HepG2 (cell line): ENCODE measurements around the gene EIF6. TPM values are rescaled to one million over a fixed set of nuclear protein-coding genes. Genes with fewer than 3 reads are reported as not detected.
A peak's percentile ranks its signal among the peaks of the same experiment; 100 is the strongest.

Source experiments
- ARID2 ChIP-seq: sonication (generic); formaldehyde crosslinking; IDR thresholded peaks from 2 replicates; pipeline ENCODE4 v1.8.1; 2022; ENCODE audit warnings: mild to moderate bottlenecking, missing genetic modification reagents, borderline replicate concordance
- CSRNP2 ChIP-seq: sonication (generic); formaldehyde crosslinking; conservative IDR thresholded peaks from 2 replicates; pipeline ENCODE4 v1.8.0; 2022; ENCODE audit warnings: low read depth, missing genetic modification reagents
- ELK4 ChIP-seq: sonication (generic); formaldehyde crosslinking; IDR thresholded peaks from 2 replicates; pipeline ENCODE4 v1.9.0; 2021; ENCODE audit warnings: missing genetic modification reagents, borderline replicate concordance
- FOSL1 ChIP-seq: sonication (generic); formaldehyde crosslinking; IDR thresholded peaks from 2 replicates; pipeline ENCODE4 v1.9.0; 2021; ENCODE audit warnings: missing genetic modification reagents, borderline replicate concordance
- HNF4A ChIP-seq: sonication (generic); formaldehyde crosslinking; IDR thresholded peaks from 2 replicates; pipeline ENCODE4 v1.4.0; 2020; ENCODE audit warnings: missing genetic modification reagents
- HNRNPUL1 ChIP-seq: fragments of 200-400 bp; formaldehyde crosslinking; IDR thresholded peaks from 2 replicates; pipeline ENCODE4 v1.6.1; 2017; ENCODE audit warnings: low read depth, mild to moderate bottlenecking, low read length, moderate library complexity
- HOXA3 ChIP-seq: sonication (generic); formaldehyde crosslinking; IDR thresholded peaks from 2 replicates; pipeline ENCODE4 v1.5.0; 2020; ENCODE audit warnings: missing genetic modification reagents
- KLF12 ChIP-seq: sonication (generic); formaldehyde crosslinking; IDR thresholded peaks from 2 replicates; pipeline ENCODE4 v1.4.0; 2020; ENCODE audit warnings: missing genetic modification reagents, borderline replicate concordance
- PHF8 ChIP-seq: sonication (generic); formaldehyde crosslinking; IDR thresholded peaks from 2 replicates; pipeline ENCODE4 v1.5.0; 2020; ENCODE audit warnings: missing genetic modification reagents
- PRDM10 ChIP-seq: sonication (generic); formaldehyde crosslinking; IDR thresholded peaks from 2 replicates; pipeline ENCODE4 v1.4.0; 2020; ENCODE audit warnings: low read depth, missing genetic modification reagents
- PTBP1 ChIP-seq: fragments of 200-400 bp; formaldehyde crosslinking; IDR thresholded peaks from 2 replicates; pipeline ENCODE4 v1.6.1; 2018; ENCODE audit warnings: low read length, low read depth; ENCODE audit not compliant: poor library complexity, severe bottlenecking
- RELA ChIP-seq: sonication (generic); formaldehyde crosslinking; IDR thresholded peaks from 2 replicates; pipeline ENCODE4 v1.4.0; 2020; ENCODE audit warnings: missing genetic modification reagents
- STAG1 ChIP-seq: sonication (generic); formaldehyde crosslinking; IDR thresholded peaks from 2 replicates; pipeline ENCODE4 v1.4.0; 2020; ENCODE audit warnings: missing genetic modification reagents
- TP53 ChIP-seq: sonication (generic); formaldehyde crosslinking; conservative IDR thresholded peaks from 2 replicates; pipeline ENCODE4 v1.4.0; 2020; ENCODE audit warnings: missing genetic modification reagents
- ZNF335 ChIP-seq: sonication (generic); formaldehyde crosslinking; IDR thresholded peaks from 2 replicates; pipeline ENCODE4 v1.4.0; 2020; ENCODE audit warnings: missing genetic modification reagents
- ZNF350 ChIP-seq: sonication (generic); formaldehyde crosslinking; IDR thresholded peaks from 2 replicates; pipeline ENCODE4 v1.4.0; 2020; ENCODE audit warnings: mild to moderate bottlenecking, low read depth, missing genetic modification reagents, borderline replicate concordance
- ZNF496 ChIP-seq: sonication (generic); formaldehyde crosslinking; IDR thresholded peaks from 2 replicates; pipeline ENCODE4 v1.8.1; 2023; ENCODE audit warnings: mild to moderate bottlenecking, moderate library complexity, missing genetic modification reagents; ENCODE audit not compliant: insufficient replicate concordance
- ZNF513 ChIP-seq: sonication (generic); formaldehyde crosslinking; conservative IDR thresholded peaks from 2 replicates; pipeline ENCODE4 v1.5.0; 2020; ENCODE audit warnings: missing genetic modification reagents
- ZNF530 ChIP-seq: sonication (generic); formaldehyde crosslinking; IDR thresholded peaks from 2 replicates; pipeline ENCODE4 v1.5.0; 2020; ENCODE audit warnings: low read depth, mild to moderate bottlenecking, missing genetic modification reagents
- ZNF691 ChIP-seq: sonication (generic); formaldehyde crosslinking; IDR thresholded peaks from 2 replicates; pipeline ENCODE4 v1.4.0; 2020; ENCODE audit warnings: missing genetic modification reagents, low read depth, mild to moderate bottlenecking, borderline replicate concordance
- polyA plus RNA-seq, 8 experiments: library from polyadenylated mRNA; depleted of rRNA in 3 of 8; stranded (reverse) in 7 of 8; unstranded in 1 of 8; fragments of >200 nt; fragmentation: Illumina TruSeq in 4 of 8; extraction: Trizol in 4 of 8; gene quantifications; 2 replicates each; pipeline versions ENCODE4 v1.2.1 to v1.2.3, GENCODE V29; 2011 to 2016; ENCODE audit warnings: low read depth in 4 of 8, missing spikeins in 1 of 8, mixed read lengths in 1 of 8; ENCODE audit not compliant: insufficient read depth in 1 of 8
- total RNA-seq, 5 experiments: library from RNA; depleted of rRNA; stranded (reverse); fragments of >200 nt; fragmentation: Illumina TruSeq; extraction: Trizol; gene quantifications; 2 replicates each; pipeline ENCODE4 v1.2.3, GENCODE V29; 2016; ENCODE audit warnings: low read depth in 1 of 5

The EIF6 gene
- total and polyA plus RNA-seq, 2 of the 13 experiments (the other 11 are each of a cell fraction or from before 2014, with no cell fraction given) = 462 to 466 TPM

GRCh38 chr20:35284267-35284991, at the start of gene EIF6 (continued):
- TF ChIP-seq CSRNP2 (CRISPR knock-in tag) (peak; percentile 81; the same call in 1 of the 2 replicates), HNRNPUL1 (no peak), ZNF530 (0 out of 2 replicates have a peak, but pooled peaks have one; percentile 87), HNF4A (peak; percentile 92), ZNF335 (no peak; the same call in 1 of the 2 replicates), ZNF691 (CRISPR knock-in tag) (peak; percentile 50), RELA (CRISPR knock-in tag) (no peak; the same call in 1 of the 2 replicates), PHF8 (CRISPR knock-in tag) (peak; percentile 96), ZNF513 (no peak), KLF12 (CRISPR knock-in tag) (no peak), PRDM10 (CRISPR knock-in tag) (peak; percentile 35; the same call in 1 of the 2 replicates), ZNF350 (CRISPR knock-in tag) (peak; percentile 85; the same call in 1 of the 2 replicates), HOXA3 (CRISPR knock-in tag) (peak; percentile 83), PTBP1 (peak; percentile 97), ARID2 (CRISPR knock-in tag) (no peak), FOSL1 (CRISPR knock-in tag) (no peak), ELK4 (CRISPR knock-in tag) (peak; percentile 94; the same call in 1 of the 2 replicates), STAG1 (CRISPR knock-in tag) (0 out of 2 replicates have a peak, but pooled peaks have one; percentile 9), ZNF496 (no peak), TP53 (CRISPR knock-in tag) (no peak)
